CD1c-positive myeloid dendritic cell (primary cell): ENCODE measurements around the gene UMAD1.

Experiments
- DNase-seq: peaks from one replicate; pipeline ENCODE4 v3.0.0-alpha.2; 2016; ENCODE audit errors: extremely low spot score

The UMAD1 gene

DNA sequence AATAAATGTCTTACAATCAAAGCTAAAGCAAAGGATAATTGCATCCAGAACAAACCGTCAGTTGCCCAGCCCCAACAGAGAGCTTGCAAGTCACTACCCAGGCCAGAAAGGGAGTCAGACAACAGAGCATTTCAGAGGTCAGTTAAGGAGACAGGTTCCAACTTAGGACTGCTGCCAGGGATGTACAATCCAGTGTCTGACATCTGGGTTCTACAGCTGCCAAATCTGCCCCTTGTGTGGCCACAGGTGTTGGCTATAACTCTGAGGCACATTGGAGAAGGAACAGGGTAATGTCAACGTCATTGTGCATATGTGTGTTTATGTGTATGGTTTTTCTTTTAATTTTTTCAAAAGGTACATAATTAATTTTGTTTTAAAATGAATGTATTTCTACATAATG, 242.8 kb downstream of the UMAD1 start:
- no peak for DNase-seq

DNA sequence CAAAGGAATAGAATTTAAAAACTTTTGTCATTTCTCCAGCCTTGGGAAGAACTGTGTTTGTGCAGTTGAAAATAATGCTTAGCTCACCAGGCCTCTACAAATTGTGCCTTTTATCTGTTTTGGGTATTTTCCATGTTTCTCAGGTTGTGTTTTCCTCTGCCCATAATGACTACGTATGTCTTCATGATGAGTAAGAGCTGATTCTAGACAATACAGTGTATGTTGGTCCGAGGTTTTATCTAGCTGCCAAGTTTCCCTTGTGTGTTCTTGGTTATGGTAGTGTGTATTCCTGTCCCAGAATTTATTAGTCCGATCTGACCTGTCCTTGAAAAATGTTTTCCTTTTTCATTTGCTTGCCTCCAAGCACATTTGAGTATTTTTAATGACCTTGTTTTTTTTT, 244.3 kb downstream of the UMAD1 start:
- DNase-seq, result no peak

DNA sequence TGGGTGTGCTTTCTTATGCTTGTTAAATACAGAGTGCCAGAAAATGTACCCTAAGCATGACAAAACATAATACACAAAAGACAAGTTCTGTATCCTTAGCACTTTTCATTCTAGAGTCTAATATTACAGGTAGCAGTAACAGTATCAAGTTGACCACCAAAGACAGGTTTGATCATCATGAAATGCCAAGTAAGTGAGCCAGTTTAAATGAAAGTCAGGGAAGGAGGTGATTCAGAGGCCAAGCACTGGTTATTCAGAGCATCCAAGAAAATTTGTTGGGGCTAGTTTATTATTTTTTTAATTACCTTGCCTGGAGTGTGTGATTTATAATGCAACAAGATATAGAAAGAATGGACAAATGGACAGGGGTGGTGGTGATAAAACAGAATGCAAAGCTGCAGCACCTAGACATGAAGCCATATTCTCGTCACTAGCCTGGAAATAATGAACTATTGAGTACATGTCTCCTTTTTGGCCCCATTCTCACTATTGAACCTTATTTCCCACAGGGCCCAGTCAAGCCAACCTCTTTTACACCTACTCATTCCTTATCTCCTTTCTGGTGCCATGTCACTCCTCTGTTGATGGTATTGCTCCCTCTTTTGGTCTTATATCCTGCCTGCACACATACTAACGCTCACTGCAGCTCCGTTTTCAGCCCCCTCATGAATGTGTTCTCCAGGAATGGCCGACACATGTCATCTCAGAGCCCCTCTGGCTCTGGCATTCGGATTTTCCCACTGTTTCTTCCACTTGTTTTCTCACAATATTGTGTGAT, 249.4 kb downstream of the UMAD1 start:
- no peak for DNase-seq

DNA sequence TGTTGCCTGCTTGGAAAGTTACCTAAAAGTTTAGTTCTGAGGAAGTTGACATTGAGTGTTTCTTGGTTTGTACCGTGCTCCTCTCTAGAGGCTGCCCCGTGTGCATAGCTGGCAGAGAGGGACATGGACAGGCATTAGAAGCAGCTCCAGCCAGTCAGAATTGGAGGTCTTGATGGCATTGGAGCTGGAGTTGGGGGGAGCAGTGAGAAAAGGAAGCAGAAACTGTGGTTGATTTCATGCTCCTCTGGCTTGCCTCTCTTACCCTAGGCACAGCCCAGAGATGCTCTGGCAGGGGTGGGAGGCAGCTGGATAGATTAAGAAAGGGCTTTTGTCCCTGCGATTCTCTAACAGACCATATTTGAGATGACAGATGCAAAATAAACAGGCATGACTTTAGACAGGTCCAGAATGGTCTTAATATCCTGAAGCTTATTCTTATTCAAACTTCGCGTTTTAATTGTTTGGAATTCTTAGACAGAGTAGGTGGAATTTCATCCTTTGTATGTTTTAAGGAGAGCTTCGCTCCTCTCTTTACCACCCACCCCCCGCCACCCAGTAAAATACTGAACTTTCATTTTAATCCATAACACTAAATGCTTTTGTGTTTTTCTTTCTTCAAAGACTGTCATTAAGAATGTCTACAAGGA, 254.6 kb downstream of the UMAD1 start:
- no peak for DNase-seq

- DNase-seq, result no peak
Observed at GRCh38 chr7:7895754-7896153, 255.2 kb downstream of the UMAD1 start.

- no peak for DNase-seq
Observed at GRCh38 chr7:7897509-7897908, 257.0 kb downstream of the UMAD1 start.

- no peak for DNase-seq
Observed at GRCh38 chr7:7897949-7898515, 257.5 kb downstream of the UMAD1 start.

DNA sequence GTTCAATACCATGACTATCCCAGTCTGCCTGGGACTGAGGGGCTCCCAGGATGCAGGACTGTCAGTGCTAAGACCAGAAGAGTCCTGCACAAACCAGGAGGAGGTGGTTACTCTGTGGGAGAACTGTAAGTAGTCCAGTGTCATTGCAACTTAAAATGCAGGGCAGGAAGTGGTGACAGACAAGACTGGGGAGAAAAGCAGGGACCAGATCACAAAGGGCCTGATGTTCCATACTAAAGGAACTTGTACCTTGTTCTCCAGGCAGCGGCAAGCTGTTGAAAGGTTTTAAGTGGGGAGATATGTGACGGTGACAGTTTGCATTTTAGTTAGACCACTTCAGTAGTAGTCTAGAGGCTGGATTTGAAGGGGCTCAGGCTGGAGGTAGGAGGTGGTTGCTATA, 262.3 kb downstream of the UMAD1 start:
- no peak for DNase-seq

- no peak for DNase-seq
Observed at GRCh38 chr7:7907306-7907705, 266.8 kb downstream of the UMAD1 start.

GRCh38 chr7:7908622-7909145, 268.1 kb downstream of the UMAD1 start:
- DNase-seq, result no peak

- no peak for DNase-seq
Observed at GRCh38 chr7:7909376-7909775, 268.8 kb downstream of the UMAD1 start.

- DNase-seq, result no peak
Observed at GRCh38 chr7:7911369-7912123, 271.0 kb downstream of the UMAD1 start.

DNA sequence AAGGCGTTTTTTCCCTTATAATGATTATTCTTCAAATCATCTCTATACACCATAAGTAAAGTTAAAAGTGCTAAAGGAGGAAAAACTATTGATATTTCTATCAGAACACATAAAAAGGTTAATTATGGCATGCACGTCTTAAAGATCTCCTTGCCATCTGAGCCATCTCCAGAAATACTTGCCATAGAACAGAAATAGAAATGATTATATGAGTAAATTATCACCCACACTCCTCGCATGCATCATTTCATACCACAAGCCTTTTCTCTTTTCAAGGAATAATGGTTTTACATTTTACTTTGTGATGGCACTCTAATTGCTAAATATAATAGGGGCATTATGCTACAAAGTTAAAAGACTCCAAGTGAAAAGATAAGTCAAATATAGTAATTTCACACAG, 272.4 kb downstream of the UMAD1 start:
- no peak for DNase-seq

DNA sequence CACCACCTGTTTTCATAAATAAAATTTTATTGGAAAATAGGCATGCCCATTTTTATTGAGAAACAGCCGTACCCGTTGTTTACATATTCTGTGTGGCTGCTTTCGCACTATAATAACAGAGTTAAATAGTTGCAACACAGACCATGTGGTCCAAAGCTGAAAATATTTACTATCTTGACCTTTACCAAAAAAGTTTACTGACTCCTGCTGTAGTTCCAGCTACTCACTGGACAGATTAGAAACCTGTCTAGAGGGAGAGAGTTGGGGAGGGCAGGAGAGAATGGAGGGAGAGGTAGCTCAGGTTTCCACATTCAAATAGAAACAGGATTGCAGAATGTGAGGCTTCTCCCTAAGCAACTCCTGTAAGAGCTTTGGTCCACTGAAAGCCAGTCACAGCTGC, 273.0 kb downstream of the UMAD1 start:
- no peak for DNase-seq

DNA sequence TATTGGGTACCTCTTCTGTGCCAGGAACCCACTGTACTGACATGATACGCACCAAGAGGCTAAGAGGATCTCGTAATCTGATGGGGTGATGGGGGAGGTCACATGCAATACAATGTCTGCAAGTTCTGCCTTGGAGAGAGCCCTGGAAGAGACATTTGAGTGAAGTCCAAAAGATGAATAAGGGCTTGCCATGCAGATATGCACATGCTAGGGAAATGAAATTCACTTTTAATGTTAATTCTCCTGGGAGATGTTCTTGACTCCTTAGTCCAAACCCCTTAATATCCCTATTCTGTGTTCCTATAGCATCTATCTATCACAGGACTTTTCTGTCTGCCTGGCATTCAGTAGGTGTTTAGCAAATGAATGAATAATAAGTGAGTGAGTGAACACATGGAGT, 274.0 kb downstream of the UMAD1 start:
- DNase-seq, result no peak

- DNase-seq, result no peak
Observed at GRCh38 chr7:7916064-7916463, 275.5 kb downstream of the UMAD1 start.

- no peak for DNase-seq
Observed at GRCh38 chr7:7917593-7917992, 277.0 kb downstream of the UMAD1 start.

DNA sequence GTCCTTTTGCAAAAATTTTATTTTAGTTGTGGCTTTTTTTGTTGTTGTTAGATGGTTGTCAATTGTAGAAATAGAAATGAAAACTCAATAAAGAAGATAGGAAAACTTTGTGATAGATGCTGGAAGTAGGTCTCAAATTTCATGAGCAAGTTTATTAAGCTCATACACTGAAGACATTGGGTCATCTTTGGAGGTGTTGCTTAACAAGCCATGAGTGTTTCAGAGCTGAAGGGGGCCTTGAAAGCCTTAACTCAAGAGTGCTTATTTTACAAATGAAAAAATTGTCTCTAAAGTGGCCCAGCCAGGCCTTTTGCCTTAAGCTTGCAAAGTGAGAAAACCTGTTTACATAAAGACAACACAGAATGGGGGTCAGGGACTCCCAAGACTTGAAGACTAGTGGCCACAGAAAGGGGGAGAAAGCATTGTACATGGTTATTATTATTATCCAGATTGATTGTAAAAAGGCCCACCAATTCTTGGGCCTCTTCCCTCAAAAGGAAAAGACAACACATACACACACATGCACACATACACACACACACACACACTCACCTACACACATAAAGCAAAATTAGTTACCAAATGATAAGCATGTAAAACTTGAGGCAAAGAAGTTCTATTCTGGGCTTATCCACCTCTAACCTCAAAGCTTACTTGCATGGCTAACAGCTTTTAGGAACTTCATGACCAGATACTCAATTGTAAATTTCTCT, 278.3 kb downstream of the UMAD1 start:
- no peak for DNase-seq

DNA sequence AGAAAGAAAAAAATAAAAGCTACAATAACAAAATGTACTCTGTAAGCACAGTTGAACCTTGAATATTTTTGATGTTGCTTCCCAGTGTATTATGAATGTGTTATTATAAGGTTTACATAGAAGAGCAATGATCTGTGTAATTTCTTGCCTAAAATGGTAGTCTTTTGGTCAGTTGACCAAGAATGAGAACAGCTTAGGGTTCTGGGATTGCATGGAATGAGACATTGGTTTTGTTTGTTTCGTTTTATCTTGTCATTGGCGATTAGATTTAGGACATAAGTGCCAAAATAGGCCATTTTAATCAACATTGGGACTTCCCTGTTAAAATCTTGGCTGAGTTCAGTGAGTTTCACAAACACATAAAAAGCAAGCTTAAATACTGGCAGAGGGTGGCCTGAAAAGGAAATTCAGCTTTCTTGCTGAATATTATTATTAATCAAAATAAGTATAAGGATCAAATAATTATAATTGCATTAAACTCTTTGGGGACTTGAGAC, 278.9 kb downstream of the UMAD1 start:
- no peak for DNase-seq

GRCh38 chr7:7920056-7920455, 279.5 kb downstream of the UMAD1 start:
- no peak for DNase-seq

GRCh38 chr7:7920481-7920880, 279.9 kb downstream of the UMAD1 start:
- no peak for DNase-seq
